GM12878 (cell line): ENCODE results near the gene LRRC23. TPM values are rescaled to one million over a fixed set of nuclear protein-coding genes. Genes with fewer than 3 reads are reported as not detected.
"Not testable (repeated sequence)": the region's sequence is repeated elsewhere in the genome, so short reads cannot be mapped to it uniquely, and the experiment has no call there.

Experiments
- ATAC-seq: fragments of 200-7000 bp; cut with Tn5 transposase; 3 replicates; pipeline ENCODE4 v1.9.1; 2020; ENCODE audit warnings: mild to moderate bottlenecking, moderate library complexity
- BruUV-seq: library from RNA; stranded (reverse); fragments of 400-500 nt; replicated peaks from 2 replicates; lab custom pipeline; 2021; lab: Mats Ljungman, UMichigan
- CTCF ChIA-PET: fragments of 300-600 bp; sonication (Branson Sonifier 250); formaldehyde crosslinking; extraction: SDS; loops from one replicate; lab custom pipeline; 2021; ENCODE audit warnings: inconsistent platforms; lab: Yijun Ruan, JAX
- POLR2A ChIA-PET: fragments of 350-600 bp; formaldehyde crosslinking; extraction: SDS; loops from one replicate; lab custom pipeline; 2021; ENCODE audit warnings: inconsistent platforms; lab: Charles Lee
- RAD21 ChIA-PET: fragments of 300-600 bp; sonication (Branson Sonifier 250); formaldehyde crosslinking; loops from one replicate; lab custom pipeline; 2023; ENCODE audit warnings: antibody characterized with exemption; ENCODE audit not compliant: unreplicated experiment; lab: Charles Lee
- SMC1A ChIA-PET: fragments of 300-600 bp; sonication (Branson Sonifier 250); formaldehyde crosslinking; loops from one replicate; lab custom pipeline; 2023; ENCODE audit not compliant: unreplicated experiment, uncharacterized antibody; lab: Charles Lee
- DNase-seq: peaks from one replicate; pipeline ENCODE4 v3.0.0-alpha.2; 2011; ENCODE audit warnings: low read depth, low spot score
- FAIRE-seq: peaks from 3 replicates; lab custom pipeline; 2011; peaks lifted over from hg19 to GRCh38; lab: Jason Lieb, UNC
- H2AFZ ChIP-seq: 2 replicates; pipeline ENCODE4 v1.6.0; 2011; ENCODE audit warnings: low read depth, low read length, control low read depth; ENCODE audit not compliant: control insufficient read depth
- H3K27ac ChIP-seq: 2 replicates; pipeline ENCODE4 v1.5.1; 2011; ENCODE audit warnings: control low read depth; ENCODE audit not compliant: control insufficient read depth, insufficient read depth
- H3K27me3 ChIP-seq, 2 experiments: replicated peaks in 1 of 2; 2 replicates each; pipeline versions ENCODE4 v1.6.0 to v1.6.1; 2011; ENCODE audit warnings: low read length in 1 of 2; ENCODE audit not compliant: control insufficient read depth in 2 of 2, insufficient read depth in 2 of 2
- H3K36me3 ChIP-seq, 2 experiments: 2 replicates each; pipeline ENCODE4 v1.5.1; 2011; ENCODE audit warnings: low read length in 1 of 2; ENCODE audit not compliant: control insufficient read depth in 2 of 2, insufficient read depth in 2 of 2
- H3K4me1 ChIP-seq: 2 replicates; pipeline ENCODE4 v1.6.1; 2011; ENCODE audit warnings: mild to moderate bottlenecking, low read length, moderate library complexity, mixed read lengths; ENCODE audit not compliant: control insufficient read depth, insufficient read depth
- H3K4me2 ChIP-seq: 2 replicates; pipeline ENCODE4 v1.6.0; 2011; ENCODE audit warnings: control low read depth; ENCODE audit not compliant: control insufficient read depth, insufficient read depth
- H3K4me3 ChIP-seq: fragments of 200-600 bp; sonication (generic); 2 replicates; pipeline ENCODE4 v1.5.1; 2016
- H3K79me2 ChIP-seq: 2 replicates; pipeline ENCODE4 v1.6.0; 2011; ENCODE audit warnings: low read length; ENCODE audit not compliant: control insufficient read depth, insufficient read depth
- H3K9ac ChIP-seq: 2 replicates; pipeline ENCODE4 v1.8.0; 2011; ENCODE audit warnings: low read length, control low read depth, mixed read lengths; ENCODE audit not compliant: control insufficient read depth, insufficient read depth
- H3K9me3 ChIP-seq: replicated peaks from 3 replicates; pipeline ENCODE4 v1.5.1; 2011; ENCODE audit warnings: mild to moderate bottlenecking, low read length; ENCODE audit not compliant: control insufficient read depth, insufficient read depth
- H4K20me1 ChIP-seq: 2 replicates; pipeline ENCODE4 v1.6.0; 2011; ENCODE audit not compliant: control insufficient read depth, insufficient read depth
- BCL11A ChIP-seq: IDR thresholded peaks from 2 replicates; pipeline ENCODE4 v1.6.1; 2011; ENCODE audit warnings: low read depth, low read length
- CTCF ChIP-seq, 3 experiments: IDR thresholded peaks in 2 of 3; conservative IDR thresholded peaks in 1 of 3; 2 replicates each; pipeline ENCODE4 v1.5.1; 2011; ENCODE audit warnings: low read depth in 3 of 3, low read length in 3 of 3, mild to moderate bottlenecking in 3 of 3, control low read depth in 2 of 3, moderate library complexity in 2 of 3, inconsistent platforms in 1 of 3, mixed read lengths in 1 of 3; ENCODE audit not compliant: control insufficient read depth in 2 of 3, insufficient read depth in 1 of 3; ENCODE audit errors: extremely low read depth in 1 of 3
- E4F1 ChIP-seq: fragments of 450-650 bp; IDR thresholded peaks from 2 replicates; pipeline ENCODE4 v1.6.1; 2018; ENCODE audit warnings: borderline replicate concordance, mild to moderate bottlenecking; ENCODE audit not compliant: partially characterized antibody
- EGR1 ChIP-seq, 2 experiments: IDR thresholded peaks; 1 replicate in 1 of 2; 2 replicates in 1 of 2; pipeline ENCODE4 v1.6.1; 2011 to 2012; ENCODE audit warnings: low read depth in 2 of 2, low read length in 2 of 2, borderline replicate concordance in 1 of 2, mild to moderate bottlenecking in 1 of 2, moderate library complexity in 1 of 2
- HCFC1 ChIP-seq: fragments of 150-350 bp; IDR thresholded peaks from 2 replicates; pipeline ENCODE4 v1.6.1; 2014; ENCODE audit warnings: low read length
- JUND ChIP-seq: IDR thresholded peaks from 2 replicates; pipeline ENCODE4 v1.6.1; 2012; ENCODE audit warnings: low read depth, mild to moderate bottlenecking, low read length, improper control_type of control experiment, moderate library complexity
- PML ChIP-seq: IDR thresholded peaks from 2 replicates; pipeline ENCODE4 v1.6.1; 2012; ENCODE audit warnings: low read length, inconsistent platforms
- POLR2AphosphoS5 ChIP-seq: IDR thresholded peaks from 2 replicates; pipeline ENCODE4 v1.6.1; 2011; ENCODE audit warnings: mild to moderate bottlenecking, low read length, inconsistent platforms
- SPI1 ChIP-seq: IDR thresholded peaks from 2 replicates; pipeline ENCODE4 v1.6.1; 2011; ENCODE audit warnings: low read depth, mild to moderate bottlenecking, low read length, moderate library complexity, borderline replicate concordance; ENCODE audit not compliant: insufficient read depth
- WGBS: methylation state at CpG from one replicate; pipeline ENCODE4 v1.1.6; 2016; ENCODE audit warnings: low lambda C conversion rate; ENCODE audit not compliant: insufficient replicate concordance, insufficient coverage; ENCODE audit errors: missing lambda C conversion rate; 5-methylcytosine and 5-hydroxymethylcytosine counted together
- in situ Hi-C: fragments of 300-500 bp; cut with MboI; formaldehyde crosslinking; loops from 9 replicates; pipeline ENCODE4 v1.14.3; 2018; ENCODE audit warnings: mixed read lengths
- intact Hi-C: fragments of 100-400 bp; cut with micrococcal nuclease; formaldehyde crosslinking; loops from one replicate; pipeline ENCODE4 v1.14.2; 2022; ENCODE audit not compliant: unreplicated experiment
- polyA plus RNA-seq, 11 experiments: library from polyadenylated mRNA; depleted of rRNA in 4 of 11; unstranded in 6 of 11; stranded (reverse) in 5 of 11; fragments of >200 nt; fragmentation: Nextera tagmentation in 4 of 11; fragmentation: Illumina TruSeq in 1 of 11; extraction: Ambion mirVana in 4 of 11; extraction: Trizol in 1 of 11; gene quantifications; 1 replicate in 1 of 11; 2 replicates in 10 of 11; pipeline versions ENCODE4 v1.2.1 to v1.2.3, GENCODE V29; 2011 to 2016; ENCODE audit warnings: inconsistent platforms in 2 of 11, missing spikeins in 2 of 11, low read depth in 1 of 11
- total RNA-seq, 4 experiments: library from RNA; depleted of rRNA in 3 of 4; stranded (reverse); fragments of >200 nt in 3 of 4; fragmentation: Illumina TruSeq in 1 of 4; extraction: Trizol in 1 of 4; gene quantifications; 2 replicates each; pipeline versions ENCODE4 v1.2.1 to v1.2.3, GENCODE V29; 2013 to 2021

LRRC23 gene
- total and polyA plus RNA-seq, 10 of the 15 experiments (the other 5 are each of a cell fraction or from before 2014, with no cell fraction given), result 1.4 to 6.9 (median 3.4) TPM

GRCh38 chr12:6884539-6884938 is 20.1 kb upstream of the LRRC23 start:
- FAIRE-seq (no peak), DNase-seq (no peak), ATAC-seq (no peak)
- intact Hi-C loops (no loop called here), in situ Hi-C loops (no loop called here)
- no peak overlapping the region for H3K4me2 ChIP-seq
- no peaks in the 10 kb centered on the region for H3K27me3 ChIP-seq
- CTCF ChIA-PET, result interaction anchor here (0.7 kb wide), 1 partner anchor 16 kb away, joined by 3 read pairs; no protein-coding TSS in a partner anchor
- BruUV-seq, result no TSS peak
- SMC1A ChIA-PET, result interaction anchor here (0.8 kb wide), 1 partner anchor 12 kb away, joined by 3 read pairs; the partner anchor contains the start of gene SPSB2
- no peaks in the 10 kb centered on the region for H3K4me1 ChIP-seq
- RAD21 ChIA-PET, result no interaction called here
- H3K79me2 ChIP-seq, result no peaks in the 10 kb centered on the region
- no peak overlapping the region for H3K4me3 ChIP-seq
- H3K27ac ChIP-seq, result no peak overlapping the region
- 91% methylated on average over 22 of the region's 22 CpGs for WGBS
- no peak overlapping the region for H3K9ac ChIP-seq
- H4K20me1 ChIP-seq, result no peaks in the 10 kb centered on the region
- no peaks in the 10 kb centered on the region for H3K9me3 ChIP-seq
- POLR2A ChIA-PET, result interaction anchor here (0.7 to 1.5 kb wide), 2 partner anchors 13 to 33 kb away, joined by 4 read pairs; no protein-coding TSS in a partner anchor
- H2AFZ ChIP-seq, result no peak overlapping the region
- peaks cover 0 to 10% of the 10 kb centered on the region in 2 experiments; a peak in 3 of 4 replicates for H3K36me3 ChIP-seq
- TF ChIP-seq EGR1 (IDR thresholded peaks at IDR 0.05; ENCODE audit: borderline replicate concordance in 1 of 2, low read depth in 2 of 2, low read length in 2 of 2) (no peak), PML (no peak), POLR2AphosphoS5 (no peak), E4F1 (no peak), BCL11A (no peak), CTCF (IDR thresholded peaks at IDR 0.05 in 2 of 3, conservative IDR thresholded peaks at IDR 0.05 in 1 of 3; ENCODE audit: control insufficient read depth in 2 of 3, extremely low read depth in 1 of 3, insufficient read depth in 1 of 3, low read depth in 3 of 3, low read length in 3 of 3) (no peak), SPI1 (no peak), JUND (no peak), HCFC1 (no peak)
- TF ChIP-seq, all 136 proteins: peak for 0

- H3K27ac ChIP-seq, intact Hi-C loops, H4K20me1 ChIP-seq, H3K4me1 ChIP-seq, BruUV-seq, DNase-seq, H3K9me3 ChIP-seq, ATAC-seq, H3K4me3 ChIP-seq, H3K79me2 ChIP-seq, H3K27me3 ChIP-seq, in situ Hi-C loops, H3K9ac ChIP-seq, FAIRE-seq, H3K4me2 ChIP-seq, H2AFZ ChIP-seq, H3K36me3 ChIP-seq, SMC1A ChIA-PET: not testable (repeated sequence)
- ChIA-PET RAD21 (interaction anchor here (1.4 kb wide), 1 partner anchor 14 kb away, joined by 4 read pairs; the partner anchor contains the start of gene SPSB2), CTCF (interaction anchor here (1.8 kb wide), 1 partner anchor 14 kb away, joined by 8 read pairs; the partner anchor contains the start of gene SPSB2), POLR2A (interaction anchor here (1.4 to 1.5 kb wide), 2 partner anchors 13 to 15 kb away, joined by 3 to 4 read pairs; partner anchors contain the start of gene SPSB2)
- 77% methylated on average over 12 of the region's 15 CpGs for WGBS
These were observed 18.2 kb upstream of the LRRC23 start for GRCh38 chr12:6886206-6886999.
